GM21390 (cell line): ENCODE measurements around the gene FRRS1L.

Experiments used
- ATAC-seq: cut with Tn5 transposase; IDR thresholded peaks from one replicate; pipeline ENCODE4 v1.9.1; 2021; ENCODE audit not compliant: unreplicated experiment

Gene FRRS1L

DNA sequence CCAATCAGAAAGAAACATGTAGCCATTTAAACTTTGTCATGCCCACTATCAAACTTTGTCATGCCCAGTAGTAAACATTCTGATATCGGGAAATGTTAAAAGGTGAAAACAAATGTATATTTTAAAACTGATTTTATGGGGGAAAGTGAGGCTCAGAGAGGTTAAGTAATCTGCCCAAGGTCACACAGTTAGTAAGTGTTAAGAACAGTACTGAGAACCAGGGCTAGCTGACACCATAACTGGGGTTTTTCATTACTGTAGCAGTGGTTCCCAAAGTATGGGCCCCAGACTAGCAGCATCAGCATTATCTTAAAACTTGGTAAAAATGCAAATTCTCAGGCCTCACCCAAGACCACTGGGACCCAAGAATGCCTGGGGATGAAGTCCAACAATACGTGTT lies 9.9 kb upstream of the FRRS1L start:
- no peak for ATAC-seq

DNA sequence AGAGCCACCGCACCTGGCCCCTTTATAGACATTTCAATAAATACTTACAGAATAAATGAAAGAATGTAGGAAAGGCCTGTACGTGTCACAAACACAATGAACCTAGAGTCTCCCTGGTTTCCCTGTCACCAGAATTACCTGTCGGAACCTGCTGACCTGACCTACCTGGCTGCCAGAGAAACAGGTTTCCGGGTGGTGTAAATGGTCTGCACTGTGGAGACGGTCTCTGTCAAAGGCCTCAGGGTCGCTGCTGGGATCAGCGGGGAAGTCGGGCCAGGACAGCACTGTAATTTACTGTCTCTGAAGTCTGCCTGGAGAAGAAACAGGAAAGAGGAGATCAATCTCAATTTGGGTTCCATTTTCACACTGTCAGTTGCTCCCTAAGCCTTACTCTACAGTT lies 9.3 kb upstream of the FRRS1L start:
- ATAC-seq: no peak

DNA sequence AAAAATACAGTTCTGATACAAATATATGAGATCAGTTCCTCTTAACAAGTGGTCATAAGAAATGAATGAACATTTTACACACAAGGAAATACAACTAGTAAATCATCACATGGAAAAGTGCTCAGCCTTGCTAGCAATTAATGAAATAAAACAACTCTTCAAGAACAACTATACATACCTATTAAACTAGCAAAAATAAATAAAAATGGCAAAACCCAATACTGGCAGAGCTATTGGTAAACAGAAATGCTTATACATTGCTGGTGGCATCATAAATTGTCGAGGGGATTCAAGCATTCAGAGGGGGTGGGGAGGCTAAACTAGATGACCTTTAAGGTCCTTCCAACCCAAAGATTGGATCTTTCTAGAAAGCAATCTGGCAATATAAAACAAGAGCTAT lies 5.9 kb upstream of the FRRS1L start:
- ATAC-seq: no peak

DNA sequence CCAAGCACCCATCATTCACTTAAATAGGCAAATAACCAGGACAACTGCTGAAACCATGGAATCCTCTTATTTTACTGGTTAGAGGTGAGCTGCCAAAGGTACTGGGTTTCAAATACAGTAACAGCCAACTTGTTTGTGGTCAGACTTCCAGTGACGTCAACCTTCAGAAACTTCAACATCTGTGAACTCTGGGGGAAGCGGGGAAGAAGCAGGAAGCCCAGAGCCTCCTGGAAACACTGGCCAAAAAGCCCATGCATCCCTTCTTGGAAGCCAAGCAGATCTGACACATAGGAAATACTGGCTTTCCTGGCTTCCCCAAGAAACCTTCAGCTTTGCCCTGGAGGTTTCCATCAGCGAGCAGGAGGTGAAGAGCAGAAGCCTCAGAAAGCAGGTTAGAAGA lies 4.9 kb upstream of the FRRS1L start:
- ATAC-seq: no peak

DNA sequence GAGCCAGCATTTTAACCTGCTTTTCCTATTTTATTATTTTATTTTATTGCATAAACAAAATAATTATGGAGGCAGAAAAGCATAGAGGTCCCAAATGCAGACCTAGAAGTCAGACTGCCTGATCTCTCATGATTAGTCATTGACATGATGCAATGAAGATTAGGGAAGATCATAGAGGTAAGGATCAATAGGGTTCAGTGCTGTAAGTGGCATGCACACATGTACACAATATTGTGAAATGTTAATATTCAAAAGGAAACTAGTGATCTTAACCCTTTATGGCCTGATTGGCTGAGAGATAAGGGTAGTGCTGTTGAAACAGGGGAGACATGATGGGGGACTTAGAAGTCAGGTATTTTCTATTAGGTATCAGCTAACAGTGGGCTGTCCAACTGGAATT lies 1.1 kb upstream of the FRRS1L start:
- no peak for ATAC-seq

DNA sequence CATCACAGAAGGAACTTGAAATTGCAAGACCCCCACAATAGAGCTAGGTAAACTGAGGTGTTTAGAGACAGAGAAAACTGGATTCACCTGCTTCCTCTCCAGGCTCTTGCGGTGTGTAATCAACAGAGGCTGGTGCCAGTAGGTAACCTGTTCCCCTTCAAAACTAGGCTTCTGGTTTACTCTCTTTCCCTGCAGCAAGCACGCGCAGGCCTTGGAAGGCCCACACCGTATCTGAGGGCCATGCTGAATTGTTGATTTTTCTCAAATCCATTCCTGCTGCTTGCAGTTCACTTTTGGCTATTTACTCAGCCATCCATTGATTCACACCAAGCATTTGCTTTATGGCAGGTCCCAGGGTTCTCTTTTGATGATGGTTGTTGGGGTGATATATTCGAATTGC lies 667 bp upstream of the FRRS1L start:
- no peak for ATAC-seq

DNA sequence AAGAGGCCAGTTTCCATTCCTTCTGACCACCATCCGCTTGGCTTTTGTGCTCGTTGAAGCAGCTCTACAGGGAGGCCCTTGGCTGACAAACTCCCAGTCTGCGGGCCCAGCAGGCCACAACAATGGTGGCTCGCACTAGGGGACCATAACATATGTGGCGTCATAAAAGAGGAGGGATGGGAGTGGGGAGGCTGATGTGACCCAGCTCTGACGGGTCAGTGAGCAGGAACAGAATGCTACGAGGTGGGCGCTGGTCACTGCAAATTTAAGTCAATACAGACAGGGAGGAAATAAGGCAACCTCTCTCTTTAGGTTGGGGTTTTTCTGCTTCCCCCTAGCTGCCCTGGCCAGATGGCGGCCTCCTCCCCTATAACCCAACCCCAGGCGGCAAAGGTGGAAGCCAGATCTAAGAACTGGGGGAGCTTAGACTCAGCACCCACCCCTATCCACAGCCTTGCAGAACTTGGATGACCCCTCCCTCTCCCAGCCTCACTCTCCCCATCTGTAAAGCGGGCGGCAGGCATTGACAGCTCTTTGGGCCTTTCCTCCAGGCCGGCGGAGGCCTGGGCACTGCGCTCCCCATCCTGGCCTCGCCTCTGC lies 778 bp downstream of the FRRS1L start:
- ATAC-seq: no peak

DNA sequence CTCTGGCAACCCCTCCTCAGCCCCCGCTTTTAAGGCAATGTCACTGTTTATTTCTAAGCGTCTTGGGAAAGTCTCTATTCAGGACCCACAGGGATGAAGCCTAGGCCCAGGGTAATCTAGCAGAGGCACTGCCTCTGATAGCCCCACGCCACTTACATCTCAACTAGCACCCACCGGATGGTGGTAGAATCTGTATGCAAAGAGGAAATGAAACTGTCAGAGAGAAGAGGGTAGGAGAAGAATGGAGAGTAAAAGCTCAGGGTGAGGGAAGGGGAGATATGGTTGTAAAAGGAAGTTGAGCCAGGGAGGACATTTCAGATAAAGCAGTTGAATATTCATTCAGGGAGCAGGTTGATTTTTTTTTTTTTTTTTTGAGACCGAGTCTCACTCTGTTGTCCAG lies 3.0 kb downstream of the FRRS1L start:
- peak; percentile 77 for ATAC-seq

DNA sequence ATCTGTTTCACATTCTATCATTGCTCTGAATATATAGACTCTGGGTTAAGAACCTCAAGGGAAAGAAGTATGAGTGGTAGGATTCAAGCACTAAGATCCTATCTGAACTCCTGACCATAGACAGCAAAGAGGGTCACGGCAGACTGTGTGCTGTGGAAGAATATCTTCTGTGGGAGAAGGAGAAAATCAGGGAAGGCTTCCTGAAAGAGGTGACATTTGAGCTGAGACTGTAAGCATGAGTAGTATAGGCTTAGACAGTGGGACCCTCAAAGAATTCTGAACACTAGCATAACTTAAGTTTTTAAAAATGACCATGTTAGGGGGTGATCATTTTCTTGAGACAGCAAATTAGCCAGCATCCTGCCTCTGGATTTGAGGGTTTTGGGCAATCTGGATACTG lies 3.9 kb downstream of the FRRS1L start:
- no peak for ATAC-seq

DNA sequence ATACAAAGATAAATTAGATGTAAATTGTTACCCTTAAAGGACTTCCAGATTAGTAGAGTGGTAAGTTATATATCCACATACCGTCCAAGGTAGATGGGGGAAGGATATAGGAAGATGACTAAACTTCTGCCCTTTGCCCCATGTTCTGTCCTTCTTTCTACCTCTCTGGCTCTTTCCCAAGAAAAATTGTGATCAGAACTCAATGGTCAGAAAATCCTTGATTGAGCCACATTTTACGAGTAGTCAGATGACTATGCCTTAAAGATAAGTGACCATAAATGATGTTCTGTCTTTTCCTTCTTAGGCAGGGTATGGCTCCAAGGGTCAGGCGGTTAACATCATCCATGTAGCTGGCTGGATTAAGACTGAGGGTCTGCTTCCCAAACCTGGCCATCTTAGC lies 4.4 kb downstream of the FRRS1L start:
- no peak for ATAC-seq

DNA sequence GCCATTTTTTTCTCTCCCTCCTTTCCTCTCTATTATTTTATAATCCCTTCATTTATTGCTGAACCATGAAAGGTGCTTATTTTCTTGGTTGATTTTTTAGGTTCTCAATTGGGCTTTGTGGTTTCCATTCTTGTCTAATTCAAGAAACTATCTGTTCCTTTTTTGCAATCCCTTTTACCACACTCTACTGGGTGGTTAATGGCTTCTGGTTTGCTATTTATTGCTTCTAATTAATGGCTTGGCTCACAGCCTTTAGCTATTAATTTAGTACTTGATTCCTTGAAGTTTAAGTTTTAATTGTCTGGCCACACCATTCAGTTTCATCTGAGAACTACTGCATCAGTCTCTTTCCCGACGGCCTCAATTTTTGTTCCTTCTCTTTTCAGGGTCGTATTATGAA lies 5.6 kb downstream of the FRRS1L start:
- ATAC-seq: no peak

DNA sequence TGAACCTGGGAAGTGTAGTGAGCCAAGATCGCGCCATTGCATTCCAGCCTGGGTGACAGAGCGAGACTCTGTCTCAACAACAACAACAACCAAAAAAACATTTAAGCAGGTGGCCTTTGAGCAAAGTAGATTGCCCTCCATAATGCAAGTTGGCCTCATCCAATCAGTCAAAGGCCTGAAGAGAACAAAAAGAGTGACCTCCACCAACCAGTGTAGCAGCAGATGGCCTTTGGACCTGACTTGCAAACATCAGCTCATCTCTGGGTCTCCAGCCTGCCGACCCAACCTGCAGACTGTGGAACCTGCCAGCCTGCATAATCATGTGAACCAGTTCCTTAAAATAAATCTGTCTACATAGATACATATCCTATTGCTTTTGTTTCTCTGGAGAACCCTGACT lies 7.5 kb downstream of the FRRS1L start:
- ATAC-seq: no peak

DNA sequence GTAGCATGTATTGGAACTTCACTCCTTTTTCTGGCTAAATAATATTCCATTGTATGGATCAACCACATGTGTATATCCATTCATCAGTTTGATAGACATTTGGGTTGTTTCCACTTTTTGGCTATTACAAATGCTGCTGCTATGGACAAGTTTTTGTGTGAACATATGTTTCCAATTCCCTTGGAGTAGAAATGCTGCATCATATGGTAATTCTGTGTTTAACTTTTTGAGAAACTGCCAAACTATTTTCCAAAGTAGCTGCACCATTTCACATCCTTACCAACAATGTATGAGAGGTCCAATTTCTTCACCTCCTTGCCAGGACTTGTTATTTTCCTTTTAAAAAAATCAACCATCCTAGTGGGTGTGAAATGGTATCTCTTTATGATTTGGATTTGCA lies 8.4 kb downstream of the FRRS1L start:
- ATAC-seq: no peak

DNA sequence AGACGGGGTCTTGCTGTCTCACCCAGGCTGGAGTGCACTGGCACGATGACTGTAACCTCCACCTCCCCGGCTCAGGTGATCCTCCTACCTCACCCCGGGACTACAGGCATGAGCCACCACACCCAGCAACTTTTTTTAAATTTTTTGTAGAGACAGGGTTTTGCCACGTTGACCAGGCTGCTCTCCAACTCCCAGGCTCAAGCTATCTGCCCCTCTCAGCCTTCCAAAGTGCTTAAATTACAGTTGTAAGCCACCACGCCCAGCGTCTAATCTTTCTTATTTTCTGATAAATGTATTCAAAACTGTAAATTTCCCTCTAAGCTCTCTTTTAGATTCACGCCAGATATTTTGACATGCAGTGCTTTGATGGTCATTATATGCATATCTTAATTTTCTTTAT lies 10.3 kb downstream of the FRRS1L start:
- no peak for ATAC-seq

DNA sequence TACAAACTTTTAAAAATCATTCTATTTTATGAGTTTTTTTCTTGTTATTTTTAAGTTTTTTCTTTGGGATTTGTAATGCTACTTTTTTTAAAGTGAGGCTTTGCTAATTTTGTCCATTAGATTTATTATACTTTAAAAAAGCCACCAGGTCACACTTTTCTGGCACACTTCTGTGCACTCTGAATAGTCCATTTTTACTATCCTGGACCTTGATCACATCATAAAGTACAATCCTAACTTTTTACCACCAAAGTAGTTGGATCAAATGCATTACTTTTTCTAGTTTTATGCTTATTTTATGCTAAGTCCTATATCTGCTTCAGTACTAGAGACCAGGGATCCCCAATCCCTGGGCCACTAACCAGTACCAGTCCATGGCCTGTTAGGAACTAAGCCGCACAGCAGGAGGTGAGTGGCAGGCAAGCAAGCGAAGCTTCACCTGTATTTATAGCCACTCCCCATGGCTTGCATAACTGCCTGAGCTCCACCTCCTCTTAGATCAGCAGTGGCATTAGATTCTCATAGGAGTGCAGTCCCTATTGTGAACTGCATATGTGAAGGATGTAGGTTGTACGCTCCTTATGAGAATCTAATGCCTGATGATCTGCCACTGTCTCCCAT lies 16.0 kb downstream of the FRRS1L start:
- ATAC-seq: no peak

DNA sequence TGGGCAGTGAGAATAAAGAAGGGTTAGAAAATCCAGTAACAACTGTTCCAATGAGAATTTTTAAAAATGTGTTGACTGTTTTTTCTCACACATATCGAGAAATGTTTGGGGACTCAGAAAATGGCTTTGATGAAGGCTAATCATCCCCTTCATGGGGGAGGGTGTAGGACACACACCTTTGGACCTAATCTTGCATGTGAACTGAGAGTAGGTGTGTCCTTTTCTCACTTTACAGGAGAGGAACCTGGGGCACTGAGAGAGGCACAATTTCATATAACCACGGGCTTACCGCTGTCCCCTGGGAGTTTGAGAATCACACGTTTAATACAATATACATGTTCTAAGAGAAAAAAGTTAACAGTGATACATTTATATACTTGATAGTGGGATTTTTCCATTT lies 17.3 kb downstream of the FRRS1L start:
- no peak for ATAC-seq

DNA sequence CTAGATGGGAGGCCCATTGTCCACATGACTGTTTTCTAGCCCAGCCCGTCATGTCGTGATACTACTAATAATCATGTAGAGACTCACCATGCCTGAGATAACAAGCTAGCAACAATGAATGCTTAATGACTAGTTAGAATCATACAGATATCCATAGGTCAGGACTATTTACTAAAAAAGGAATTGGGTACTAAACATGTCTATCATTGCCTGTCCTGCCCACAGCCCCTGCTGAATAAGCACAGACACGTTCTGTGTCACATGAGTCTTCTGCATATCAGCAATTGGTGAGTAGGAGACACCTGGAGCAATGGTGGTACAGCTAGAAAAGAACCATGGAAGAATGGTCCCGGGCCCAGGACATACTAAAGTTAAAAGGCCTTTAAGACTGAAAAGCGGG lies 18.0 kb downstream of the FRRS1L start:
- ATAC-seq: no peak

DNA sequence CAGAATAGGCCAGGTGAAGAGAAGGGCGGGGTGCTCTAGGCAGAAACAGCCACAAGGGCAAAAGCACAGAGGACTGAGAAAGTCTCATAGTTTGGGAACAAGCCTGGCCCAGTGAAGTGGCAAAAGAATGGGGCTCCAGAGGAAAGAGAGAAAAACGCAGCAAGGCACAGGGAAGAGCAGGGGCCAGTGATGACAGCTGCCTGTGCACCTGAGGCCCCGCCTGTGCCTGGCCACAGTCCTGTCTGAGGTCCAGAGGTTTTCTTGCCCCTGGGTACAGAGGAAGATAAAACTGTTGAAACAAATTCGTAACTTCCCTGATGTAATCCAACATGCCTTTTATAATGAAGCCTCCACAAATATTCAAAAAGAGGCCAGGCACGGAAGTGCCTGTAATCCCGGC lies 22.0 kb downstream of the FRRS1L start:
- no peak for ATAC-seq

DNA sequence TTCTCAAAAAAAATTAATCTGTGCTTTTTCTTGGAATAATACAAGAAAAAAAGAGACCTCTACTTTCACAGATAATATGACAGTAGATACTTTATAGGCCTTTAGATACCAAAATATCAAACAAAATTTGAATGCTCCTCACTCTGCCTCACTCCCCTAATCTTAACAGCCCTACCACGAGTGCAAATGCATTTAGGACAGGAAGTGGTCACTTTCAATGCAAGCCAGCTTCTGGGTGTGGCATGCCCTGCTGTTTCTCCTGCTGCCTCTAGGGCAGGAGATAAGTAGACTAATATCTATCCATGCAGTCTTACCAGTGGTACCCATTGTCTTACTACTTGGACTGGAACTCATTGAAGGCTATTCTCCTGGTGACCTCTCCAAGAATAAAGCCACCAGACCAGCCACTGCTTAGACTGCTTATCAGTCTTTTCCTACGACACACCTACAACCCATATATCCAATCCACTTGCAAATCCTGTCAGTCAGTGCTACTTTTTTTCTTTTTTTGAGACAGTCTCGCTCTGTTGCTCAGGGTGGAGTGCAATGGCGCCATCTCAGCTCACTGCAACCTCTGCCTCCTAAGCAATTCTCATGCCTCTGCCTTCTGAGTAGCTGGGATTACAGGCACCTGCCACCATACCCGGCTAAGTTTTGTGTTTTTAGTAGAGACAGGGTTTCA lies 23.0 kb downstream of the FRRS1L start:
- ATAC-seq: peak; percentile 99

DNA sequence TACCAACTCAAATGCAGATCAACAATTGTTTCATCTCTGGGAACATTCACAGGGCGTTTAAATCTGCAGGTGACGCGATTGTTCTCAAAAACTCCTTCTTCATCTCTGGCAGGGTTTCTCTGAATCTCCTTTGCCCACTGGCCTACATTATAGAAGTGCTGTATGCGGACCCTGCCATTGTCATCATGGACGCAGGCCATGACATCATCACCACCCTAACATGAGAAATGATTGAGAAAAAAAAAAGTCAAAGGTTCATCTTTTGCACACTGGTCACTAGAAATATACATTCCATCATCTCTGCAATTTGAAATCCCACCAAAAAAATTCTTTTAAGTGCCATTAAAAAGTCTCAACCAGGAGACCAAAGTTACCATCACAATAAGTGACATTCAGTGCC lies 25.7 kb downstream of the FRRS1L start:
- ATAC-seq: no peak

DNA sequence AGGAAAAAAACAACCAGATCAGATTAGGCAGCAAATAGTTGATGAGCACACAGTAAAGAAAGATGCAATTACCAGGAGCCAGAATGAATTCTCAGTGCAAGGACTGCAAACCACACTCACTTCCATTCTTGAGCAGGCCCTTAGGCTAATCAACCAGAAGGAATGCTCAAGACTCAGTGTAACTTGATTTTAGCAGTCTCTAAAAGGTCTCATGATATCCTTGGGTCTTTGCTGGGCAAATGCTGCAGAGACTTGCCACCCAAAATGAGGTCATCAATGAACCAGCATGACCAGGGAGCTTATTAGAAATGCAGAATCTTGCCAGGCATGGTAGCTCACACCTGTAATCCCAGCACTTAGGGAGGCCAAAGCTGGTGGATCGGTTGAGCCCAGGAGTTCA lies 27.2 kb downstream of the FRRS1L start:
- no peak for ATAC-seq

DNA sequence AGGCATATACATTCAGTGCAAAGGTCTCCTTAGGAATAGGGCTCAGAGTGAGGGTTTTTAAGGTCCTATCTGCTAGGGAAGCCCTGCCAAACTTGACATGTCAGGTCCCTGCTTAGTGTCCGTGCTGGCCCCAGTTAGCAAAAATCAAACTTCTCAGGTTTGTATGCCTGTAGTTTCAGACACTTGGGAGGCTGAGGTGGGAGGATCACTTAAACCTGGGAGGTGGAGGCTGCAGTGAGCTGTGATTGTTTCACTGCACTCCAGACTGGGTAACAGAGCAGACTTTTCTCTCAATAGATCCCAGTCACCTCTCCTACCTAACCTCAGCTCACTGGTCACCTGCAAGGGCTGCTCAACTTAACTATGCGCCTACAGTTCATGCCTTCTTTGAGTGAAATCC lies 28.6 kb downstream of the FRRS1L start:
- ATAC-seq: no peak

DNA sequence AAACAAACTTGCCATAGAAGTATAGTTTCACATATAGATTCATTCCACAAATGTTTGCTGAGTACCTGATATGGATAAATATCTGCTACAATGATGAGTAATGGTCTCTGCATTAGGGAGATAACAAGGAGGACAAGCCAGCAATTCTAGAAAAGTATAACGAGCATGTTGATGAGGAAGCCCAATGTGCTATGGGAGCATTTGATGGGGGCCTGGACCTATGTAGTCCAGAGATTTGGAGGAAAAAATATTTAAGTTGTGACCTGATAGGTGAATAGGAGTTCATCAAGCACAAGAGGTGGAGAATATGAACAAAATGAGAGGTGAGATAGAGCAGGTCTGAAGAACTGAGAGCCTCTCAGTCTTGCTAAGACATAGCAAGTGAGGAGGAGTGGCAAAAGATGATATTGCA lies 32.9 kb downstream of the FRRS1L start:
- no peak for ATAC-seq
